Activated naive CD4-positive, alpha-beta T cell treated with Interleukin-2 at 50 U/mL for 16 hours (primary cell): Measurements from ENCODE around the gene SLC6A18.

Experiments
- DNase-seq: peaks from one replicate; pipeline ENCODE4 v3.0.0-alpha.2; 2020

SLC6A18 gene

GRCh38 chr5:1294206-1294834 is 69.1 kb downstream of the SLC6A18 start:
- DNase-seq, result no peak

- DNase-seq, result peak; percentile 81
Measured at GRCh38 chr5:1294835-1295649, 69.9 kb downstream of the SLC6A18 start, which contains the start of gene TERT. TERT (minus strand) TSS chr5:1295068; CDS start chr5:1294989, 79 bp downstream.

GRCh38 chr5:1295650-1296037 is 70.5 kb downstream of the SLC6A18 start:
- no peak for DNase-seq
